GM23338 (cell line): ENCODE results near the gene ZNF497. TPM values are rescaled to one million over a fixed set of nuclear protein-coding genes. Genes with fewer than 3 reads are reported as not detected.

Experiments
- ATAC-seq: fragments of 200-7000 bp; cut with Tn5 transposase; 3 replicates; pipeline ENCODE4 v1.9.1; 2020
- DNase-seq: peaks from one replicate; pipeline ENCODE4 v3.0.0-alpha.2; 2015; ENCODE audit warnings: low spot score
- H2AFZ ChIP-seq: fragments of 200-600 bp; sonication (generic); 2 replicates; pipeline ENCODE4 v1.8.0; 2016; ENCODE audit warnings: antibody characterized with exemption, mild to moderate bottlenecking, moderate library complexity
- H3F3A ChIP-seq: fragments of 200-600 bp; sonication (generic); replicated peaks from 2 replicates; pipeline ENCODE4 v1.8.0; 2017; ENCODE audit warnings: antibody characterized with exemption, mixed run types, low read depth
- H3K27ac ChIP-seq: fragments of 200-600 bp; sonication (generic); 2 replicates; pipeline ENCODE4 v1.6.1; 2016; ENCODE audit warnings: low read depth
- H3K27me3 ChIP-seq: fragments of 200-600 bp; sonication (generic); 2 replicates; pipeline ENCODE4 v1.8.0; 2016; ENCODE audit warnings: mild to moderate bottlenecking, mixed run types, moderate library complexity; ENCODE audit not compliant: insufficient read depth
- H3K36me3 ChIP-seq: fragments of 200-600 bp; sonication (generic); 2 replicates; pipeline ENCODE4 v1.8.0; 2016; ENCODE audit warnings: mild to moderate bottlenecking; ENCODE audit not compliant: insufficient read depth
- H3K4me1 ChIP-seq: fragments of 200-600 bp; sonication (generic); 2 replicates; pipeline ENCODE4 v1.8.0; 2016; ENCODE audit warnings: mild to moderate bottlenecking, moderate library complexity; ENCODE audit not compliant: insufficient read depth
- H3K4me2 ChIP-seq: fragments of 200-600 bp; sonication (generic); 2 replicates; pipeline ENCODE4 v1.7.1; 2017; ENCODE audit warnings: mixed run types
- H3K4me3 ChIP-seq: fragments of 200-600 bp; sonication (generic); 2 replicates; pipeline ENCODE4 v1.6.1; 2016; ENCODE audit warnings: mixed run types
- H3K79me2 ChIP-seq: fragments of 200-600 bp; sonication (generic); replicated peaks from 2 replicates; pipeline ENCODE4 v1.8.0; 2017; ENCODE audit warnings: mild to moderate bottlenecking; ENCODE audit not compliant: insufficient read depth
- H3K9me2 ChIP-seq: fragments of 200-600 bp; sonication (generic); 2 replicates; pipeline ENCODE4 v1.8.0; 2017; ENCODE audit not compliant: insufficient read depth
- H4K20me1 ChIP-seq: fragments of 200-600 bp; sonication (generic); replicated peaks from 2 replicates; pipeline ENCODE4 v1.8.0; 2017; ENCODE audit warnings: mild to moderate bottlenecking; ENCODE audit not compliant: insufficient read depth
- H3K27ac Mint-ChIP-seq: 2 replicates; pipeline ENCODE4 v1.8.0; 2020; ENCODE audit warnings: inconsistent platforms, mild to moderate bottlenecking, moderate library complexity, mixed read lengths
- H3K27me3 Mint-ChIP-seq: 3 replicates; pipeline ENCODE4 v1.8.0; 2022; ENCODE audit warnings: low read depth, mild to moderate bottlenecking, moderate library complexity, mixed read lengths, inconsistent platforms; ENCODE audit not compliant: insufficient read depth, poor library complexity
- H3K36me3 Mint-ChIP-seq: 3 replicates; pipeline ENCODE4 v1.8.0; 2021; ENCODE audit warnings: low read depth, mild to moderate bottlenecking, inconsistent platforms, moderate library complexity, mixed read lengths
- H3K4me1 Mint-ChIP-seq: 3 replicates; pipeline ENCODE4 v1.8.0; 2020; ENCODE audit warnings: mild to moderate bottlenecking, inconsistent platforms, mixed read lengths
- H3K4me3 Mint-ChIP-seq: 3 replicates; pipeline ENCODE4 v1.8.0; 2021; ENCODE audit warnings: moderate library complexity, mild to moderate bottlenecking, inconsistent platforms, mixed read lengths
- H3K9me3 Mint-ChIP-seq: 3 replicates; pipeline ENCODE4 v1.8.0; 2020; ENCODE audit warnings: moderate library complexity, mild to moderate bottlenecking, inconsistent platforms, mixed read lengths
- CREB1 ChIP-seq: fragments of 250-450 bp; sonication (Bioruptor Pico); IDR thresholded peaks from 2 replicates; pipeline ENCODE4 v1.5.0; 2020; ENCODE audit warnings: low read depth, mild to moderate bottlenecking, moderate library complexity
- EZH2phosphoT487 ChIP-seq: fragments of 200-600 bp; sonication (generic); IDR thresholded peaks from one replicate; pipeline ENCODE4 v1.8.1; 2018; ENCODE audit warnings: antibody characterized with exemption; ENCODE audit not compliant: unreplicated experiment
- JUNB ChIP-seq: IDR thresholded peaks from one replicate; pipeline ENCODE4 v1.6.1; 2016; ENCODE audit warnings: antibody characterized with exemption; ENCODE audit not compliant: unreplicated experiment
- POLR2AphosphoS5 ChIP-seq: IDR thresholded peaks from 2 replicates; pipeline ENCODE4 v1.6.1; 2016; ENCODE audit warnings: antibody characterized with exemption, low read depth
- STAT1 ChIP-seq: IDR thresholded peaks from one replicate; pipeline ENCODE4 v1.6.1; 2016; ENCODE audit warnings: antibody characterized with exemption; ENCODE audit not compliant: unreplicated experiment
- ZNF114 ChIP-seq: fragments of 250-450 bp; sonication (Bioruptor Pico); IDR thresholded peaks from 2 replicates; pipeline ENCODE4 v1.5.0; 2020; ENCODE audit warnings: mild to moderate bottlenecking, moderate library complexity
- ZNF331 ChIP-seq: fragments of 250-450 bp; sonication (Bioruptor Pico); IDR thresholded peaks from 2 replicates; pipeline ENCODE4 v1.5.0; 2020; ENCODE audit warnings: low read depth, mild to moderate bottlenecking, moderate library complexity
- polyA plus RNA-seq: library from polyadenylated mRNA; unstranded; fragments of >200 nt; fragmentation: Nextera tagmentation; extraction: Ambion mirVana; gene quantifications from 2 replicates; pipeline ENCODE4 v1.2.1, GENCODE V29; 2016
- total RNA-seq: library from RNA; depleted of rRNA; stranded (reverse); fragments of >200 nt; shearing (Covaris generic); gene quantifications from 2 replicates; pipeline ENCODE4 v1.2.3, GENCODE V29; 2014
- TF ChIP-seq, protein P1 (sequence below): IDR thresholded peaks from one replicate; pipeline ENCODE4 v1.6.1; 2018; ENCODE audit warnings: antibody characterized with exemption; ENCODE audit not compliant: unreplicated experiment
- TF ChIP-seq, protein P2 (sequence below), 2 experiments: fragments of 200-600 bp in 1 of 2; sonication (generic) in 1 of 2; conservative IDR thresholded peaks; 2 replicates each; pipeline versions ENCODE4 v1.5.1 to v1.6.1; 2016 to 2017; ENCODE audit warnings: antibody characterized with exemption in 2 of 2, low read depth in 2 of 2, mild to moderate bottlenecking in 2 of 2, moderate library complexity in 1 of 2
- TF ChIP-seq, protein P3 (sequence below): fragments of 250-450 bp; sonication (Bioruptor Pico); IDR thresholded peaks from 2 replicates; pipeline ENCODE4 v1.5.0; 2020; ENCODE audit warnings: mild to moderate bottlenecking, moderate library complexity
- TF ChIP-seq, protein P4 (sequence below): IDR thresholded peaks from 2 replicates; pipeline ENCODE4 v1.6.1; 2016; ENCODE audit warnings: antibody characterized with exemption

The ZNF497 gene
- total and polyA plus RNA-seq, 2 experiments from 2014 or later = 0.44 to 2.0 TPM

DNA sequence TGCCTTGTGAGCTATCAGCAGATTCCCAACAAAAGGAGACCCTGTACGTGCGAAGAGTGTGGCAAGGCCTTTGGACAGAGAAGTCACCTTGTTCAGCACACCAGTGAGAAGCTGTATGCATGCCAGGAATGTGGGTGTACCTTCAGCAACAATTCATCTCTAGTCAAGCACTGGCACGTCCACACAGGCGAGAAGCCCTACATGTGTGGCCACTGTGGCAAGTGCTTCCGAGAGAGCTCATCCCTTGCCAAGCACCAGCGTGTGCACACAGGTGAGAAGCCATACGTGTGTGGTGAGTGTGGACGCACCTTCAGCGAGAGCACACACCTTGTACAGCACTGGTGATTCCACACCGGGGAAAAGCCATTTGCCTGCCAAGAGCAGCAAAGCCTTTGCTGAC, 43.3 kb downstream of the ZNF497 start:
- Mint-ChIP-seq H3K27ac (no peak overlapping the region), H3K9me3 (no peaks in the 10 kb centered on the region), H3K4me1 (no peaks in the 10 kb centered on the region), H3K4me3 (no peak overlapping the region), H3K27me3 (peaks cover 4% of the 10 kb centered on the region), H3K36me3 (peaks cover 18% of the 10 kb centered on the region)
- Histone ChIP-seq H3K79me2 (no peaks in the 10 kb centered on the region), H3K27ac (no peak overlapping the region), H3K9me2 (no peaks in the 10 kb centered on the region), H3K36me3 (no peaks in the 10 kb centered on the region), H3K27me3 (no peaks in the 10 kb centered on the region), H4K20me1 (peaks cover 17% of the 10 kb centered on the region), H3K4me1 (no peaks in the 10 kb centered on the region), H3F3A (no peaks in the 10 kb centered on the region), H2AFZ (no peak overlapping the region), H3K4me3 (no peak overlapping the region), H3K4me2 (no peak overlapping the region)
- TF ChIP-seq, protein P1, sequence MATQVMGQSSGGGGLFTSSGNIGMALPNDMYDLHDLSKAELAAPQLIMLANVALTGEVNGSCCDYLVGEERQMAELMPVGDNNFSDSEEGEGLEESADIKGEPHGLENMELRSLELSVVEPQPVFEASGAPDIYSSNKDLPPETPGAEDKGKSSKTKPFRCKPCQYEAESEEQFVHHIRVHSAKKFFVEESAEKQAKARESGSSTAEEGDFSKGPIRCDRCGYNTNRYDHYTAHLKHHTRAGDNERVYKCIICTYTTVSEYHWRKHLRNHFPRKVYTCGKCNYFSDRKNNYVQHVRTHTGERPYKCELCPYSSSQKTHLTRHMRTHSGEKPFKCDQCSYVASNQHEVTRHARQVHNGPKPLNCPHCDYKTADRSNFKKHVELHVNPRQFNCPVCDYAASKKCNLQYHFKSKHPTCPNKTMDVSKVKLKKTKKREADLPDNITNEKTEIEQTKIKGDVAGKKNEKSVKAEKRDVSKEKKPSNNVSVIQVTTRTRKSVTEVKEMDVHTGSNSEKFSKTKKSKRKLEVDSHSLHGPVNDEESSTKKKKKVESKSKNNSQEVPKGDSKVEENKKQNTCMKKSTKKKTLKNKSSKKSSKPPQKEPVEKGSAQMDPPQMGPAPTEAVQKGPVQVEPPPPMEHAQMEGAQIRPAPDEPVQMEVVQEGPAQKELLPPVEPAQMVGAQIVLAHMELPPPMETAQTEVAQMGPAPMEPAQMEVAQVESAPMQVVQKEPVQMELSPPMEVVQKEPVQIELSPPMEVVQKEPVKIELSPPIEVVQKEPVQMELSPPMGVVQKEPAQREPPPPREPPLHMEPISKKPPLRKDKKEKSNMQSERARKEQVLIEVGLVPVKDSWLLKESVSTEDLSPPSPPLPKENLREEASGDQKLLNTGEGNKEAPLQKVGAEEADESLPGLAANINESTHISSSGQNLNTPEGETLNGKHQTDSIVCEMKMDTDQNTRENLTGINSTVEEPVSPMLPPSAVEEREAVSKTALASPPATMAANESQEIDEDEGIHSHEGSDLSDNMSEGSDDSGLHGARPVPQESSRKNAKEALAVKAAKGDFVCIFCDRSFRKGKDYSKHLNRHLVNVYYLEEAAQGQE = no peak
- TF ChIP-seq, protein P2, sequence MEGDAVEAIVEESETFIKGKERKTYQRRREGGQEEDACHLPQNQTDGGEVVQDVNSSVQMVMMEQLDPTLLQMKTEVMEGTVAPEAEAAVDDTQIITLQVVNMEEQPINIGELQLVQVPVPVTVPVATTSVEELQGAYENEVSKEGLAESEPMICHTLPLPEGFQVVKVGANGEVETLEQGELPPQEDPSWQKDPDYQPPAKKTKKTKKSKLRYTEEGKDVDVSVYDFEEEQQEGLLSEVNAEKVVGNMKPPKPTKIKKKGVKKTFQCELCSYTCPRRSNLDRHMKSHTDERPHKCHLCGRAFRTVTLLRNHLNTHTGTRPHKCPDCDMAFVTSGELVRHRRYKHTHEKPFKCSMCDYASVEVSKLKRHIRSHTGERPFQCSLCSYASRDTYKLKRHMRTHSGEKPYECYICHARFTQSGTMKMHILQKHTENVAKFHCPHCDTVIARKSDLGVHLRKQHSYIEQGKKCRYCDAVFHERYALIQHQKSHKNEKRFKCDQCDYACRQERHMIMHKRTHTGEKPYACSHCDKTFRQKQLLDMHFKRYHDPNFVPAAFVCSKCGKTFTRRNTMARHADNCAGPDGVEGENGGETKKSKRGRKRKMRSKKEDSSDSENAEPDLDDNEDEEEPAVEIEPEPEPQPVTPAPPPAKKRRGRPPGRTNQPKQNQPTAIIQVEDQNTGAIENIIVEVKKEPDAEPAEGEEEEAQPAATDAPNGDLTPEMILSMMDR (conservative IDR thresholded peaks at IDR 0.05; ENCODE audit: low read depth in 2 of 2) = no peak
- TF ChIP-seq ZNF331 (CRISPR knock-in tag) = no peak
- TF ChIP-seq POLR2AphosphoS5 = no peak
- TF ChIP-seq STAT1 = no peak
- TF ChIP-seq ZNF114 (CRISPR knock-in tag) = no peak
- TF ChIP-seq EZH2phosphoT487 = no peak
- no peak for TF ChIP-seq CREB1 (CRISPR knock-in tag)
- no peak for DNase-seq
- ATAC-seq = no peak

DNA sequence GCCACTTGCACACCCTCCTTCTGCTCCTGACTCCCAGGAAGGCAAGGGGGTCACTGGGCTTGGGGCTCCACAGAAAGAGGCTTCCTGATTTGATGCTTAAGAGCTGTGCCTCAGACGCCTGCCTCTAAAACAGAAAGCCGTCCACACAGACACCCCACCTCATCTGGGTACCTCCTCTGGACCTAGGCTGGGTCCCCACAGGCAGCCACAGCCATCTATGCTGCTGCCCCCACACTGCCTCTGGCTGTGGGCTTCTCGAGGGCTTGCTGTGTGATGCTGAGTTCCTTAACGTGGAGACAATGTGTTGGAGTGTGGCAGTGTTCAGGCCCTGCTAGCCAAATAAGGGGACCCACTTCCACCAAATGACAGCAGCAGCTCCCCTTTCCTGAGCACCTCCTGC, 44.3 kb downstream of the ZNF497 start:
- H3K4me3 ChIP-seq = no peak overlapping the region
- peaks cover 4% of the 10 kb centered on the region for H3K27me3 Mint-ChIP-seq
- H3K27ac ChIP-seq = no peak overlapping the region
- H3K4me3 Mint-ChIP-seq = no peak overlapping the region
- no peaks in the 10 kb centered on the region for H3F3A ChIP-seq
- no peaks in the 10 kb centered on the region for H3K27me3 ChIP-seq
- peaks cover 7% of the 10 kb centered on the region; the same call in 1 of the 2 replicates for H3K36me3 ChIP-seq
- no peak for DNase-seq
- no peaks in the 10 kb centered on the region for H3K9me3 Mint-ChIP-seq
- peaks cover 17% of the 10 kb centered on the region for H4K20me1 ChIP-seq
- no peaks in the 10 kb centered on the region for H3K9me2 ChIP-seq
- H3K79me2 ChIP-seq = no peaks in the 10 kb centered on the region
- ATAC-seq = no peak; the same call in 2 of the 3 replicates
- no peak overlapping the region for H2AFZ ChIP-seq
- H3K36me3 Mint-ChIP-seq = peaks cover 27% of the 10 kb centered on the region
- H3K27ac Mint-ChIP-seq = no peak overlapping the region
- no peaks in the 10 kb centered on the region for H3K4me1 Mint-ChIP-seq
- no peak overlapping the region for H3K4me2 ChIP-seq
- no peaks in the 10 kb centered on the region for H3K4me1 ChIP-seq
- TF ChIP-seq, protein P3, sequence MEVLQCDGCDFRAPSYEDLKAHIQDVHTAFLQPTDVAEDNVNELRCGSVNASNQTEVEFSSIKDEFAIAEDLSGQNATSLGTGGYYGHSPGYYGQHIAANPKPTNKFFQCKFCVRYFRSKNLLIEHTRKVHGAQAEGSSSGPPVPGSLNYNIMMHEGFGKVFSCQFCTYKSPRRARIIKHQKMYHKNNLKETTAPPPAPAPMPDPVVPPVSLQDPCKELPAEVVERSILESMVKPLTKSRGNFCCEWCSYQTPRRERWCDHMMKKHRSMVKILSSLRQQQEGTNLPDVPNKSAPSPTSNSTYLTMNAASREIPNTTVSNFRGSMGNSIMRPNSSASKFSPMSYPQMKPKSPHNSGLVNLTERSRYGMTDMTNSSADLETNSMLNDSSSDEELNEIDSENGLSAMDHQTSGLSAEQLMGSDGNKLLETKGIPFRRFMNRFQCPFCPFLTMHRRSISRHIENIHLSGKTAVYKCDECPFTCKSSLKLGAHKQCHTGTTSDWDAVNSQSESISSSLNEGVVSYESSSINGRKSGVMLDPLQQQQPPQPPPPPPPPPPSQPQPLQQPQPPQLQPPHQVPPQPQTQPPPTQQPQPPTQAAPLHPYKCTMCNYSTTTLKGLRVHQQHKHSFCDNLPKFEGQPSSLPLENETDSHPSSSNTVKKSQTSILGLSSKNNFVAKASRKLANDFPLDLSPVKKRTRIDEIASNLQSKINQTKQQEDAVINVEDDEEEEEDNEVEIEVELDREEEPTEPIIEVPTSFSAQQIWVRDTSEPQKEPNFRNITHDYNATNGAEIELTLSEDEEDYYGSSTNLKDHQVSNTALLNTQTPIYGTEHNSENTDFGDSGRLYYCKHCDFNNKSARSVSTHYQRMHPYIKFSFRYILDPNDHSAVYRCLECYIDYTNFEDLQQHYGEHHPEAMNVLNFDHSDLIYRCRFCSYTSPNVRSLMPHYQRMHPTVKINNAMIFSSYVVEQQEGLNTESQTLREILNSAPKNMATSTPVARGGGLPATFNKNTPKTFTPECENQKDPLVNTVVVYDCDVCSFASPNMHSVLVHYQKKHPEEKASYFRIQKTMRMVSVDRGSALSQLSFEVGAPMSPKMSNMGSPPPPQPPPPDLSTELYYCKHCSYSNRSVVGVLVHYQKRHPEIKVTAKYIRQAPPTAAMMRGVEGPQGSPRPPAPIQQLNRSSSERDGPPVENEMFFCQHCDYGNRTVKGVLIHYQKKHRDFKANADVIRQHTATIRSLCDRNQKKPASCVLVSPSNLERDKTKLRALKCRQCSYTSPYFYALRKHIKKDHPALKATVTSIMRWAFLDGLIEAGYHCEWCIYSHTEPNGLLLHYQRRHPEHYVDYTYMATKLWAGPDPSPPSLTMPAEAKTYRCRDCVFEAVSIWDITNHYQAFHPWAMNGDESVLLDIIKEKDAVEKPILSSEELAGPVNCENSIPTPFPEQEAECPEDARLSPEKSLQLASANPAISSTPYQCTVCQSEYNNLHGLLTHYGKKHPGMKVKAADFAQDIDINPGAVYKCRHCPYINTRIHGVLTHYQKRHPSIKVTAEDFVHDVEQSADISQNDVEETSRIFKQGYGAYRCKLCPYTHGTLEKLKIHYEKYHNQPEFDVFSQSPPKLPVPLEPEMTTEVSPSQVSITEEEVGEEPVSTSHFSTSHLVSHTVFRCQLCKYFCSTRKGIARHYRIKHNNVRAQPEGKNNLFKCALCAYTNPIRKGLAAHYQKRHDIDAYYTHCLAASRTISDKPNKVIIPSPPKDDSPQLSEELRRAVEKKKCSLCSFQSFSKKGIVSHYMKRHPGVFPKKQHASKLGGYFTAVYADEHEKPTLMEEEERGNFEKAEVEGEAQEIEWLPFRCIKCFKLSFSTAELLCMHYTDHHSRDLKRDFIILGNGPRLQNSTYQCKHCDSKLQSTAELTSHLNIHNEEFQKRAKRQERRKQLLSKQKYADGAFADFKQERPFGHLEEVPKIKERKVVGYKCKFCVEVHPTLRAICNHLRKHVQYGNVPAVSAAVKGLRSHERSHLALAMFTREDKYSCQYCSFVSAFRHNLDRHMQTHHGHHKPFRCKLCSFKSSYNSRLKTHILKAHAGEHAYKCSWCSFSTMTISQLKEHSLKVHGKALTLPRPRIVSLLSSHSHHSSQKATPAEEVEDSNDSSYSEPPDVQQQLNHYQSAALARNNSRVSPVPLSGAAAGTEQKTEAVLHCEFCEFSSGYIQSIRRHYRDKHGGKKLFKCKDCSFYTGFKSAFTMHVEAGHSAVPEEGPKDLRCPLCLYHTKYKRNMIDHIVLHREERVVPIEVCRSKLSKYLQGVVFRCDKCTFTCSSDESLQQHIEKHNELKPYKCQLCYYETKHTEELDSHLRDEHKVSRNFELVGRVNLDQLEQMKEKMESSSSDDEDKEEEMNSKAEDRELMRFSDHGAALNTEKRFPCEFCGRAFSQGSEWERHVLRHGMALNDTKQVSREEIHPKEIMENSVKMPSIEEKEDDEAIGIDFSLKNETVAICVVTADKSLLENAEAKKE (CRISPR knock-in tag) = no peak
- no peak for TF ChIP-seq JUNB
- TF ChIP-seq, protein P4, sequence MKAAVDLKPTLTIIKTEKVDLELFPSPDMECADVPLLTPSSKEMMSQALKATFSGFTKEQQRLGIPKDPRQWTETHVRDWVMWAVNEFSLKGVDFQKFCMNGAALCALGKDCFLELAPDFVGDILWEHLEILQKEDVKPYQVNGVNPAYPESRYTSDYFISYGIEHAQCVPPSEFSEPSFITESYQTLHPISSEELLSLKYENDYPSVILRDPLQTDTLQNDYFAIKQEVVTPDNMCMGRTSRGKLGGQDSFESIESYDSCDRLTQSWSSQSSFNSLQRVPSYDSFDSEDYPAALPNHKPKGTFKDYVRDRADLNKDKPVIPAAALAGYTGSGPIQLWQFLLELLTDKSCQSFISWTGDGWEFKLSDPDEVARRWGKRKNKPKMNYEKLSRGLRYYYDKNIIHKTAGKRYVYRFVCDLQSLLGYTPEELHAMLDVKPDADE = no peak
